Suppressor macrophage treated with lipopolysaccharide for 4 hours (primary cell): ENCODE results near the gene CD70.
"Not testable (repeated sequence)": the region's sequence is repeated elsewhere in the genome, so short reads cannot be mapped to it uniquely, and the experiment has no call there.

Experiments used
- DNase-seq: peaks from one replicate; pipeline ENCODE4 v3.0.0-alpha.2; 2020

Gene CD70, protein sequence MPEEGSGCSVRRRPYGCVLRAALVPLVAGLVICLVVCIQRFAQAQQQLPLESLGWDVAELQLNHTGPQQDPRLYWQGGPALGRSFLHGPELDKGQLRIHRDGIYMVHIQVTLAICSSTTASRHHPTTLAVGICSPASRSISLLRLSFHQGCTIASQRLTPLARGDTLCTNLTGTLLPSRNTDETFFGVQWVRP

GRCh38 chr19:6590827-6591319 is at the start of gene CD70:
Gene CD70 (minus strand): TSS chr19:6591150. CDS start chr19:6591002, 148 bp downstream.
- peak; percentile 75 for DNase-seq

DNA sequence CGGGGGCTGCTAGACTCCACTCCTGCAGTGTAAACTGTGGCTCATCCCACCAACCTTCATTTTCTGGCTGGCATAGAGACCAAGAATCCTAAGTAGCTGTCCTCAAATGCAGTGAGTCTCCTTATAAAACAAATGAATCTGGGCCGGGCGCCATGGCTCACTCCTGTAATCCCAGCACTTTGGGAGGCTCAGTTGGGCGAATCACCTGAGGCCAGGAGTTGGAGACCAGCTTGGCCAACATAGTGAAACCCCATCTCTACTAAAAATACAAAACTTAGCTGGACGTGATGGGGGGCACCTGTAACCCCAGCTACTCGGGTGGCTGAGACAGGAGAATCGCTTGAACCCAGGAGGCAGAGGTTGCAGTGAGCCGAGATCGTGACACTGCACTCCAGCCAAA is 49.4 kb upstream of the CD70 start:
- not testable (repeated sequence) for DNase-seq

DNA sequence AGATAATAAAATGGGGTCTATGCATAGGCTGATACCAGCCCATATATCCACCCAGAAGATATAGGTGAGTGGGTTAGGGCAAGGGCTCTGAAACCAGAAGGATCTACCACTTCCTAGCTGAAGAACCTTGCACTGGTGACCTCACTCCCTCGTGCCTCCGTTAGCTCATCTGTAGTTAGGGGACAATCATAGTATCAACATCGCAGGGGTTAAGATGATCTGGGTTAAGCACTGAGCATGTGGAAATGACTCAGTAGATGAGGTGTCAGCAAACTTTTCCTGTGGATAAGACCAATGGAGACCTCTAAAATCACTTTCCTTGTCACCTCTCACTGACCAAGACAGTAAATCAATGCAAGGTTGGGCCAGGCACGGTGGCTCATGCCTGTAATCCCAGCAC is 48.5 kb upstream of the CD70 start:
- peak; percentile 86 for DNase-seq

DNA sequence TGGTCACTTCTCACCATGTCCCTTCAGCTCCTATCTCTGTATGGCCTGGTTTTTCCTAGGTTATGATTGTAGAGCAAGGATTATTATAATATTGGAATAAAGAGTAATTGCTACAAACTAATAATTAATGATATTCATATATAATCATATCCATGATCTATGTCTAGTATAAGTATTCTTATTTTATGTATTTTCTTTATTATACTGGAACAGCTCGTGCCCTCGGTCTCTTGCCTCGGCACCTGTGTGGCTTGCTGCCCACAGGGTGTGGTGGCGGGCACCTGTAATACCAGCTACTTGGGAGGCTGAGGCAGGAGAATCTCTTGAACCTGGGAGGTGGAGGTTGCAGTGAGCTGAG is 42.5 kb upstream of the CD70 start:
- not testable (repeated sequence) for DNase-seq

DNA sequence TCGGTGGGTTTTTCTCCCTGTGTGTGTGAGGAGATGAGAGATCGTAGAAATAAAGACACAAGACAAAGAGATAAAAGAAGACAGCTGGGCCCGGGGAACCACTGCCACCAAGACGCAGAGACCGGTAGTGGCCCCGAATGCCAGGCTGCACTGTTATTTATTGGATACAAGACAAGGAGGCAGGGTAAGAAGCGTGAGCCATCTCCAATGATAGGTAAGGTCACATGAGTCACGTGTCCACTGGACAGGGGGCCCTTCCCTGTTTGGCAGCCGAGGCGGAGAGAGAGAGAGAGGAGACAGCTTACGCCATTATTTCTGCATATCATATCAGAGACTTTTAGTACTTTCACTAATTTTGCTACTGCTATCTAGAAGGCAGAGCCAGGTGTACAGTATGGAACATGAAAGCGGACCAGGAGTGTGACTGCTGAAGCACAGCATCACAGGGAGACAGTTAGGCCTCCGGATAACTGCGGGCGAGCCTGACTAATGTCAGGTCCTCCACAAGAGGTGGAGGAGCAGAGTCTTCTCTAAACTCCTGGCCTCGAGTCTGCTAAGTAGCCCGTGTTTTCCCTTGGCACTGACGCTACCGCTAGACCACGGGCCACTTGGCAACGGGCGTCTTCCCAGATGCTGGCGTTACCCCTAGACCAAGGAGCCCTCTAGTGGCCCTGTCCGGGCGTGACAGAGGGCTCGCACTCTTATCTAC is 42.0 kb upstream of the CD70 start:
- peak; percentile 90 for DNase-seq

- peak; percentile 93 for DNase-seq
Observed at GRCh38 chr19:6632002-6632621, 41.2 kb upstream of the CD70 start.

GRCh38 chr19:6626764-6627163 is 35.8 kb upstream of the CD70 start:
- no peak for DNase-seq

DNA sequence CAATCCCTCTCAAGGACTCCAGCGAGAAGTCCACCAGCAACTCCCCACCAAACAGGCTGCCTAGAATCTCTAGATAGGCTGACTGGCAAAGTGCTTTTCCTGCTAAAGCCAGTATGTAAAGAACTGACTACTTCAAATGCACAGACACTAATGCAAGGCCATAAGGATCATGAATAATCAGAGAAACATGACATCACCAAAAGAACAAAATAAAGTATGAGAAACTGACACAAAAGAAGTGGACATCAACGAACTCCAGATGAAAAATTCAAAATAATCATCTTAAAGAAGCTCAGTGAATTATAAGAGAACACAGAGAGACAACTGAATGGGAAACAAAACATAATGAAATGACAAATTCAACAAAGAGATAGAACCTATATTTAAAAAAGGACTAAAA is 26.4 kb upstream of the CD70 start:
- no peak for DNase-seq

DNA sequence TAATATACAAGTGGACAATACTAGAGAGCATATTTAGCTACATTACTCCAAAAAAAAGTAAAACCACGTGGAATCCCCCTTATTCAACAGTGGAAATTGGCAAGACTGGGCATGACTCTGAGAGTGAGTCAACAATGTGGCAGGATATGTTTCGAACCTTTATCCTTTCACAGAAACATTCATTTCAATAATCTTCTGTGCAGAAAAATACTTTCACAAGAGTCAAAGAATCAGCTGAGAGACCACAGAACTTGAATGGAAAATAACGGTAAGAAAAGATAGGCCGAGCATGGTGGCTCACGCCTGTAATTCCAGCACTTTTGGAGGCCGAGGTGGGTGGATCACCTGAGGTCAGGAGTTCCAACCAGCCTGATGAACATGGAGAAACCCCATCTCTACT is 25.1 kb upstream of the CD70 start:
- peak; percentile 29 for DNase-seq

GRCh38 chr19:6613711-6614110 is 22.8 kb upstream of the CD70 start:
- DNase-seq, result peak; percentile 73

DNA sequence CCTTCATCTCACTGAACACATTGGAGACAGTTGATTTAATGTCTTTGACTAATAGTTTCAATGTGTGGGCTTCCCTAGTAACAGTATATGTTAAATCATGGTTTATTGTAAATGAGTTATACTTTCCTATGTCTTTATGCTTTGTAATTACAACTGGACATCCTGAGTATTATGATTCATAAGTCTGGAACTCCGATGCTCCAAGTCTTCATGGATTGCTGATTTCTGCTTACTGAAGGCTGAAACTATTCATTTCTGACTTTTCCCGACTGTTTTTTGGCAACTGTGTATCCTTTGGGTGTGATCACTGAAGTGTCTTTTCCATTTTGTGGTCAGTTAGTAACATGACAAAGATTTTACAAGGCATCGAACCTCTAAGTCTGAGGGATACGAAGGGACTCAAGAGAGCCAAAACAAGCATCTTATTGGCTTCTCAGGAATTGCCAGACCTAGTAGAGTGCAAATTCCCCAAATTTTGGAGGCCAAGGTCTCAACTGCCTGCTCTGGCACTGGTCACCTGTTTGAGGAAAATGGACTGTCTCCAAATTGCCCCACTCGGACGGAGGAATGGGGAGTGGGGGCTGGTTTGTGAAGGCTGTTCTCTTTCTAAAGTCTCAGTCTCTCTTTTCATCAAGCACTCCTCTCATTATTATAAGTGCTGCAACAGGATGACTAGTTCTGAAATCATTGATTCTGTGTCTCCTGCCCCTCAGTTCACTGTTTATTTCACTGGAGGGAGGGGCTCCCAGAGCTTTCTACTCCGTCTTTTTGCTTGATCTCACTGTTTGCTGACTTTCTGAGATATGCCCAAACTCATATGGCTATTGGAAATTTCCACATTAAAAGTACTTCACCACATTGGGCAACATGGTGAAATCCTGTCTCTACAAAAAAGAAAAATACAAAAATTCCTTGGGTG is 20.2 kb upstream of the CD70 start:
- no peak for DNase-seq

DNA sequence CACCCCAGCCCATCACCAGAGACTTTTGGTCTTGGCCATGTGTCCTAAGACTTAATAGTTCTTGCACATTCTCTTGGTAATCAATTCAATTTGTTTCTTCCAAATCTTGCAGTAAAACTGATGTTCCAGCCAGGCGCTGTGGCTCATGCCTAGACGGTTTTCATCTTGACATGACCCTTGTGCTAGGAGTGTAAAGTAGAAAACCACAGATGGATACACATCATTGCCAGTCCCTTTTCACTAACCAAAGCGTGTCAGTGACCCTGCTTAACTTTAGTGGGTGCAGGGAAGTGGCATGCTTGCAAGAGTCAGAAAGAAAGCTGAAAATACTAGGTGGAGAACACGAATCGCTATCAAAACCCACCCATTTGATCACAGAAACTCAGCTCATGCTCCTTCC is 18.0 kb upstream of the CD70 start:
- no peak for DNase-seq

GRCh38 chr19:6608146-6608545 is 17.2 kb upstream of the CD70 start:
- DNase-seq, result not testable (repeated sequence)

DNA sequence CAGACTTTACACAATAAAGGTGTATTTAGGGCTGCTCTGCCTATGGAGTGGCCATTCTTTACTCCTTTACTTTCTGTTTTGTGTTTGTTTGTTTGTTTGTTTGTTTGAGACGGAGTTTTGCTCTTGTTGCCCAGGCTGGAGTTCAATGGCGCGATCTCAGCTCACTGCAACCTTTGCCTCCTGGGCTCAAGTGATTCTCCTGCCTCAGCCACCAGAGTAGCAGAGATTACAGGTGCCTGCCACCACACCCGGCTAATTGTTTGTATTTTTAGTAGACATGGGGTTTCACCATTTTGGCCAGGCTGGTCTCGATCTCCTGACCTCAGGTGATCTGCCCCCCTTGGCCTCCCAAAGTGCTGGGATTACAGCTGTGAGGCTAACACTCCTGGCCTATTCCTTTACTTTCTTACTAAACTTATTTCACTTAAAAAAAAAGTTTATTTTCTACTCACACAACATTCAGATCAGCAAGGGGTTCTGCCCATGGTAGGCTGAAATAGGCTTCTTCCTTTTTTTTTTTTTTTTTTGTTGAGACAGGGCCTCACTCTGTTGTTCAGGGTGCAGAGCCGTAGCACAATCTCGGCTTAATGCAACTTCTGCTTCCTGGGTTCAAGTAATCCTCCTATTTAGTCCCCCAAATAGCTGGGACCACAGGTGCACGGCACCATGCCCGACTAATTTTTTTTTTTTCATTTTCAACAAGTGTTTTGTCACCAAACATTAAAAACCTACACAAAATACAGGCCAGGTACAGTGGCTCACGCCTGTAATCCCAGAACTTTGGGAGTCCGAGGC is 15.5 kb upstream of the CD70 start:
- not testable (repeated sequence) for DNase-seq

DNA sequence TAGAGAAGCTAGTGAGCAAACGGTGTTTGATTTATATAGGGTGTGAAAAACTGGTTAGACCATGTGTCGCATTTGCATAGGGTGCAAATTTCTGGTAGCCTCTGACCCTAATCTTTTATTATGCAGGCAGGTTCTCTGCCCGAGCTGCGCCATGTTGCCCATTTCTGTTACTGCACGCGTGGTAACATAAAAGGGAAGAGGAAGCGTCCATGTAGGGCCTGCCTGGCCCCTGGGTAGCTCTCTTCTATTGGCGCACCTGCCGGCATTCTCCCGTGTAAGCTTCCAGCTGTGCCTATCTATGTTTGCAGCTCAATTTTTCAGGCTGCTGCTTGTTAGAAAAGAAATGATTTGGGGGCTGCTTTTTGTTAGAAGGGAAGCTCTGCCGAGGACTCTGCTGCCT is 14.0 kb upstream of the CD70 start:
- no peak for DNase-seq

- DNase-seq, result no peak
Observed at GRCh38 chr19:6602729-6603114, 11.8 kb upstream of the CD70 start.

GRCh38 chr19:6601537-6602052 is 10.6 kb upstream of the CD70 start:
- DNase-seq, result not testable (repeated sequence)

- DNase-seq, result not testable (repeated sequence)
Observed at GRCh38 chr19:6600951-6601536, 10.1 kb upstream of the CD70 start.

- no peak for DNase-seq
Observed at GRCh38 chr19:6599866-6600454, 9.0 kb upstream of the CD70 start.

DNA sequence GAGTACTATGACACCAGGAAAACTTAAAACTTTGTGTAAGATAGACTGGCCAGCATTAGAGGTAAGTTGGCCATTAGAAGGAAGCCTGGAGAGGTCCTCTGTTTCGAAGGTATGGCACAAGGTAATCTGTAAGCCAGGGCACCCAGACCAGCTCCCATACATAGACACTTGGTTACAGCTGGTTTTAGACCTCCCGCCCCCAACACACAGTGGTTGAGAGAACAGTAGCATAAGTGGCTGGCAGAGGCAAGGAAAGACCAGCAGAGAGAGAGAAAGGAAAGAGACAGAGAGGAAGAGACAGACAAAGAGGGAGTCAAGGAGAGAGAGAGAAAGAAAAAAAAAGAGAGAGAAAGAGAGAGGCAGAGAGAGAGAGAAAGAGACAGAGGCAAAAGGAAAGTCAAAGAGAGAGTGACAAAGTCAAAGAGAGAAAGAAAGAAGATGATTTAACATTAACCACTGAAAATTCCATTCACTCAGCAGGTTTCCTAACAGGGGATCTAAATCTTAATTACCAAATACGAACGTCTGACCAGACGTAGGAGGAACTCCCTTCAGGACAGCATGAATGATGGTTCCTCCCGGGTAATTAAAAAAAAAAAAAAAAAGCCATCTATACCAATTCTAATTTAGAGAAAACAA is 7.4 kb upstream of the CD70 start:
- DNase-seq, result not testable (repeated sequence)
